Endometrial microvascular endothelial cells (primary cell): Measurements from ENCODE around the gene FOXJ2. TPM values are rescaled to one million over a fixed set of nuclear protein-coding genes. Genes with fewer than 3 reads are reported as not detected.
"Not testable (repeated sequence)": the region's sequence is repeated elsewhere in the genome, so short reads cannot be mapped to it uniquely, and the experiment has no call there.

Source experiments
- in situ Hi-C: cut with HindIII; loops from 2 replicates; pipeline ENCODE4 v1.10.0; 2017; ENCODE audit warnings: low sequenced_read_pairs, low pct_unique_long_range_greater_than_20kb; ENCODE audit errors: inconsistent ontology term
- total RNA-seq: library from RNA; depleted of rRNA; stranded (reverse); fragments of >200 nt; gene quantifications from one replicate; pipeline ENCODE4 v1.2.3, GENCODE V29; 2015; ENCODE audit errors: inconsistent ontology term

The FOXJ2 gene
- total RNA-seq, 1 donor from 2014 or later = 7.2 TPM

GRCh38 chr12:8026291-8026900, 6.1 kb upstream of the FOXJ2 start:
- in situ Hi-C loops = no loop called here

GRCh38 chr12:8027856-8028255, 4.7 kb upstream of the FOXJ2 start:
- in situ Hi-C loops = no loop called here

GRCh38 chr12:8028267-8028666, 4.2 kb upstream of the FOXJ2 start:
- in situ Hi-C loops = no loop called here

DNA sequence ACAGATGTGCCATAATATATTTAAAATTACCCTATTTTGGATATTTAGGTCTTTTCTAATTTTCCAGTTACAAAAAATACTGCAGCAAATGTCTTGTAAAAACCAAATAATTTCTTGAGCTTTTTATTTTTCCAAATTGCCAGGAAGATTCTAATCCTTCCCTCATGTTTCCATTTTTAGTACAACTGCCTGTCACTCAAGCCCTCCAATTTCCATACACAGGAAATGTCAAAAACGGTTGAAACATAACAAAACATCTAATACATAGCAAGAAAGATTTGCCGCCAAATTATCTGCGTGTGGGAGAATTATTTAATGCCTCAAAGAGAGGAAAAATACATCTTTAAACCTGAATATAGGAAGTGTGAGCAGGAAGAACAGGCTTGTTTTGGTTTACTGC, 2.3 kb upstream of the FOXJ2 start:
- in situ Hi-C loops = no loop called here

- in situ Hi-C loops = not testable (repeated sequence)
These were observed 1.5 kb upstream of the FOXJ2 start for GRCh38 chr12:8031017-8031416.

DNA sequence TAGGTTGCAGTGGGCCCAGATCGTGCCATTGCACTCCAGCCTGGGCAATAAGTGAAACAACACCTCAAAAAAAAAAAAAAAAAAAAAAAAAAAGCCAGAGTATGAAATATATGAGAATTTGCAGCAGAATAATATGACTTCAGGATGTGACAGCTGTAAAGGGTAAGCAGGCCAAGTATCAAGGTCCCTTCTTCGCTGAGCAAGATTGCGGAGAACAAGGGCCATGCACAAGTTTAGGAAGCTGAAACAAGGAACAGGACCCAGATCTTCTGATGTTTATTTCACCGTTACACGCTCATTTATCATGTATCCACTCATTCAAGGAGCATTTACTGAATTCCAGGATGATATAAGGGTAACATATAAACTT, 659 bp upstream of the FOXJ2 start:
- in situ Hi-C loops = no loop called here

GRCh38 chr12:8033153-8034044, 883 bp downstream of the FOXJ2 start:
- in situ Hi-C loops = no loop called here

DNA sequence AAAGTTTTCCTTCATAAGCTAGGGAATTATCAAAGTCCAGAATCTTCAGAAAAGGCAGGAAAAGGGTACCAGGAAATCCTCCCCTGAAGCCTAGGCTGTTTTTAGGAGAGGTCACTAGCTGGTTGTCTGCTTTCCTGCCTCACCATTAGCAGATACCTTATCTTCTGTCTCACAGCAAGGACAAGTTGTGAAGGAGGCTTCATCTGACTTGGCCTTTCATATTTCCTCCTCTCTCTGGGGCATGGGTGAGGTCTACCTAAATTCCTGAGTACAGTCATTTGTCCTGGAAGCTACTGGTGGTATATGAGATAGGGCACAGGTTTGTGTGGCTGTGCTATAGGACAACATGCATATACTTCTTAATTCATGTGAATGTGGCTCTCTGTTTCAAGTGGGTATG, 2.3 kb downstream of the FOXJ2 start:
- in situ Hi-C loops = no loop called here

DNA sequence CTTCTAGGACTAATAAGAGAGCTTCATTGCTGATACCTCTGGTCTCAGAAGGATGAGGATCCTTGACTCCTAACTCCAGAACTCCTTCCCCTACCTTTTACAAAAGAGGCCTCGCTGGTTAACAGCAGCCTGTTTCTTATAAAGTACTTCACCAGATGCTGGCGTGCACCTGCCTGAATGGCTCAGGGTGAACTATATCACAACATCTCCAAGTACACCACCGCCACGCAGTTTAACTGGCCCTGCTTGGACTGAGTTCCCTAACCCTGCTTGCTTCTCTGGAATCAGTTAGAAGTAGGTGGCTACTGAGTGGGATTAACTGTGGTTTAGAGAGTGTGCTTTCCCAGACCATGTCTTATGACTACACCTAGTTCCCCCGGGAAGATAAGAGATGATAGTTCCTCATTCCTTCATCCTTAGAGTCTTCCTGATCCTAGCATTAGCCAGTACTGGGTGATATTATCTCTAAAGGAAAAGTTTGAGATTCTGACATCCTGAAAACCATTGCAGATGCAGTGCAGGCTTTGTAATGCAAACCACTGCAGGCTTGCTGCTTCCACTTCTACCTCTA, 3.0 kb downstream of the FOXJ2 start:
- in situ Hi-C loops = no loop called here

DNA sequence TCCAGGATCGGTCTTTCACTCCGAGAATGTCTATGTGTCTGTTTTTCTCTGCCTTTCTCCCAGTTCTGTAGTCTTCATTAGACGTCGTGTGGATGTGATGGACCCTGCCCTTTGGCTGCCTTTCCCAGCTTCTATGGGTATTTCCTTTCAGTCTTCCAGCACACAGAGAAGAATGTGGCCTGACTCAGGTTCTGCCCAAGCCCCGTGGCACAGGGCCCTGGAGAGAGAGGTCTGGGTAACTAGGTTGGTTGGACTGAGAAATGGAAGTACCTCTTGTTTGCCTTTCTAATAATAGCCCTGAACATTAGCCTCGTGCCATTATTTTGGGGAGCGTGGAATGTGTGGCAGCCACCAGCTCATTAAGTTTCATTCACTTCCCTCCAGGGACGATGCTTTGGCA, 3.8 kb downstream of the FOXJ2 start:
- in situ Hi-C loops = no loop called here

GRCh38 chr12:8037046-8037663, 4.6 kb downstream of the FOXJ2 start:
- in situ Hi-C loops = no loop called here

GRCh38 chr12:8037947-8038346, 5.4 kb downstream of the FOXJ2 start:
- in situ Hi-C loops = no loop called here

DNA sequence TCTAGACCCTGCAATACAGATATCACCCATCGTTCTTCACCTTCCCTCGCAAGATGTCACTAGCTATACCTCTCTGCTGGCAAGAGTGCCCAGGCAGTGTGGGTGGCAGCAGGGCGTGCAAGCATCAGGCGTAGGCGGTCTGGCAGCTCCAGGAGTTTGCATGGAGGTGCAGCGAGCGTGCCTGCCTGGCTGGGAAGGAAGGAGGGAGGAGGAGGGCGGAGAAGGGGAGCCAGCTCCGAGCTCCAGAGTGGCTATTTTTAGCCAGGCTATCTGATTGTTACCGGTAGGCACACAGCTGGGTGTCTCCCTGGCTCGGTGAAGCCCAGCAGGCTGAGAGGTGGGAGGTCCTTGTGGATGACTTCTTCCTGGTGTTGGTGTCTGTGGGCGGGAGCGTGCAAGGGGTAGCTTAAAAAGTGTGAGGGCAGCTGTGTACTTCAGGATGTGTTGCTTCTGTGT, 6.2 kb downstream of the FOXJ2 start:
- in situ Hi-C loops = no loop called here

GRCh38 chr12:8040791-8041190, 8.3 kb downstream of the FOXJ2 start:
- in situ Hi-C loops = no loop called here

DNA sequence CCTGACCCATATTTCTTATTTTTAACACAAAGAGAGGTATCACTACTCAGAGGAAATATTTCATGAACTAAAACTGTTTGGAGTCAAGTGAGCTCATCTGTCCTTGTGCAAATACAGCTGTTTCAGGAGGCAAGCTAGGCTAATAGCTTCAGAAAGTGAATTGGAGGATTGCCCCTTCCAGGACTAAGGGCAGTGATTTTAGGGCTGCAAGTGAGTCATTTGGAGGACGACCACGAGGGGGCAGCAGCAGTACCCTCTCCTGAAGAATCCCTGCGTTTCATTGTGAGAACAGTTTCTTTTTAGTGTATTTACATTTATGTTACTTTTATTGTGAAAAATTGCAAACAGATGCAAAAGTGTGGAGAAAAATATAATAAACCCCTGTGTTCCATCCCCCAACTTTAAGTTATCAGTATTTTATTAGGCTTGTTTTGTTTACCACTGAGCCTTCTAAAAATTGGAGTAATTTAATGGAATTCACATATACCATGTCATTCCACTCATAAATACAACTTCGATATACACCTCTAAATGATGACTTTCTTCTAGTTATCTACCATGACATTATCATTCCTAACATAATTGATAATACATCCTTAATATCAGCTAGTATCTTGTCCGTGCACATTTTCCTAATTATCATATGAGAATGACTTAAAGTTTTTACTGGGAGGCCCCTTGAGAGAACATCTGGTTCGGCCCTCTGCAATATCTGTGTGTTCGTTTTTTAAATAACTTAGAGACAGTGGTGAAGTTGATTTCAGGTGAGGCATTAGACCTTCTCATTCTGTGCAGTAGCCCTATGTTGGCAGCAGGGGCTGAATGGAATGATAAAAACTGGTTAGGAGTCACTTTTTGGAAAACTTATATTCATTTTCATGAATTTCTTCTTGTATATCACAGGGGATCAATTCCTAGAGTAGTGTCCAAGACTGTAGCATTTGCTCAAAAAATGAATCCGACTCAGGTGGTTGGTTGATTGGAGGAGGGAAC, 13.7 kb downstream of the FOXJ2 start:
- in situ Hi-C loops = no loop called here

DNA sequence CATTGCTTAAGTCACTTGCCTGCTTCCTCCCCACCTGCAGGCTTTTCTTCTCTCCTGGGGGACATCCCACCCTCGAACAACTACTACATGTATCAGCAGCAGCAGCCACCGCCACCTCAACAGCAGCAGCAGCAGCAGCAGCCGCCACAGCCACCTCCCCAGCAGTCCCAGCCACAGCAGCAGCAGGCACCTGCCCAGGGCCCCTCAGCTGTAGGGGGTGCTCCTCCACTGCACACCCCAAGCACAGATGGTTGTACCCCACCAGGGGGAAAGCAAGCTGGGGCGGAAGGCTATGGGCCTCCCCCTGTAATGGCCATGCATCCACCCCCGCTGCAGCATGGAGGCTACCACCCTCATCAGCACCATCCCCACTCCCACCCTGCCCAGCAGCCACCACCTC, 15.3 kb downstream of the FOXJ2 start:
- in situ Hi-C loops = no loop called here

- in situ Hi-C loops = no loop called here
These were observed 16.4 kb downstream of the FOXJ2 start for GRCh38 chr12:8048906-8049305.

- in situ Hi-C loops = no loop called here
These were observed 18.2 kb downstream of the FOXJ2 start for GRCh38 chr12:8050600-8051250.
